OCI-M2 (cell line): Measurements from ENCODE around the gene PRR11.
"Not testable (repeated sequence)": the region's sequence is repeated elsewhere in the genome, so short reads cannot be mapped to it uniquely, and the experiment has no call there.

Experiments used
- DNase-seq: peaks from one replicate; lab custom pipeline; 2025; ENCODE audit not compliant: unreplicated experiment; lab: John Stamatoyannopoulos, UW

PRR11 gene

DNA sequence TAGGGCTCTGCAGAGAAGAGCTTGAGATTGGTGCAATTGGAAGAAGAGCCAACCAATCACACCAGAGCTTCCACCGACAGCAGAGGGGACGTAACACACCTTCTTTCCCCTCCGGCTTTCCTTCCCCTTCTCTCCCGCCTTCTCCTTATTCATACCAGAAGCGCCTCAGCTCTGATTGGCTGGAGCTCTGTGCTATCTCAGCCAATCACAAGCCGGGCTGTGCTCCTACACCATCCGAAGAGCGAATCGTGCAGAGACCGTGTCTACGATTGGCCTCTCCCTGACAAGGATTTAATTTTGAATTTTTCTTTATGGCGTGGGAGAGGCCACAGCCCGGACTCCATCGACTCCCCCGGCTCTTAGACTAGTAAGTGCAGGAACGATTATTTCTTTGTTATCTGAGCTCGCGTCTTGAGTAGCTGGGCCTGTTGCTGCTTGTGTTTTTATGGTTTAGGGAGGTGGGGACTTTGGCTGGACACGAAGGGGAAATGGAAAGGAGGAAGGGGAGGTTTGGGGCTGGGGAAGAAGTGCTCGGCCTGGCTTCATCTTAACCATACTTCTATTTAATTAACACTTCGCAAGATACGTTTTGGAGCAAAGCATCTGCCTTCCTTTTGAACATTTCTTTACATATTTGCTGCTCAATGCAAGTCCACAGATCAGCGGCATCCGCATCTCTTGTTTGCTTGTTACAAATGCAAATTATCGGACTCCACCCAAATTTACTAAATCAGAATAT, at the start of gene PRR11:
Gene PRR11, plus strand, starts transcription at position 308 of the 739 bp plus-strand sequence. CDS start 14,007 bp downstream, outside the sequence.
- DNase-seq = peak; percentile 92

GRCh38 chr17:59105852-59106462, 49.6 kb upstream of the PRR11 start:
- no peak for DNase-seq

DNA sequence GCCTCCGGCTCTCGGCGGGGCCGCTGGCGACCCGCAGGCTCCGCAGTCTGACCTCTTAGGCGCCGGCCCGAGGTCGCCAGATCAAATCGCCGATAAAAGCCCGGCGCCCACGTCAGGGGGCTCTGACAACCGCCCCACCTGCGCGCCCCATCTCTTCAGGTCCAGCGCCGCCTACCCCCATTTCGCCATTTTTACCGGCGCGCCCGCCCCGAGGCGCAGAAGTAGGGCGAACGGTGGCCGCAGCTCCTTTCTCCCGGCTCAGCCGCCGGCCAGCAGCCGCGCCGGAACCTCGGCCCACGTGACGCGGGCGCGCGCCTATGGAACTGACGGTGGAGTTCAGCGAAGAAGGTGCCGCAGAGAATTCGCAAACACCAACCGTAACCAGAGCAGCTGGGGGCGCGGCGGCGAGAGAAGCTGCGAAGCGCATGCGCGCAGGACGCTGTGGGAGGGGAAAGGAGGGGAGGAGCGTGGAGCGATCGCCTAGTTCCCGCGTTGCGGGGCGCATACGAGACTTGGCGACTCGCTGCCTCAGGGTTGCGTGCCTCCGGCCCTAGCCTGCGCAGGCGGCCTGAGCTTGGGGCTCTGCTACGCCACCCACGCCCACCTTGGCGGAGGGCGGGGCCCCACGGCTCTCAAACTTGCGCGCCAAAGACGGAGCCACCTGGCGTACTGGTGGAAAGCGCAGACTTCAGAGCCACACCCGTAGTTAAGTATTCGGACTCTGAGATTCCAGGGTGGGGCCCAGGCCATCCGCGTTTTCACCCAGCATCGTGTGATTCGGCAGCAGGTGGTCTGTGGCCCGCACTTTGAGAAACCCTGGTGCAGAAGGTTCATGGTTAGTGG, 48.9 kb upstream of the PRR11 start, which contains the start of gene TRIM37:
Gene TRIM37, minus strand, starts transcription at position 418 of the 843 bp plus-strand sequence. CDS start 419 bp downstream, outside the sequence.
- DNase-seq = peak; percentile 82

GRCh38 chr17:59107306-59107670, 48.3 kb upstream of the PRR11 start:
- no peak for DNase-seq

DNA sequence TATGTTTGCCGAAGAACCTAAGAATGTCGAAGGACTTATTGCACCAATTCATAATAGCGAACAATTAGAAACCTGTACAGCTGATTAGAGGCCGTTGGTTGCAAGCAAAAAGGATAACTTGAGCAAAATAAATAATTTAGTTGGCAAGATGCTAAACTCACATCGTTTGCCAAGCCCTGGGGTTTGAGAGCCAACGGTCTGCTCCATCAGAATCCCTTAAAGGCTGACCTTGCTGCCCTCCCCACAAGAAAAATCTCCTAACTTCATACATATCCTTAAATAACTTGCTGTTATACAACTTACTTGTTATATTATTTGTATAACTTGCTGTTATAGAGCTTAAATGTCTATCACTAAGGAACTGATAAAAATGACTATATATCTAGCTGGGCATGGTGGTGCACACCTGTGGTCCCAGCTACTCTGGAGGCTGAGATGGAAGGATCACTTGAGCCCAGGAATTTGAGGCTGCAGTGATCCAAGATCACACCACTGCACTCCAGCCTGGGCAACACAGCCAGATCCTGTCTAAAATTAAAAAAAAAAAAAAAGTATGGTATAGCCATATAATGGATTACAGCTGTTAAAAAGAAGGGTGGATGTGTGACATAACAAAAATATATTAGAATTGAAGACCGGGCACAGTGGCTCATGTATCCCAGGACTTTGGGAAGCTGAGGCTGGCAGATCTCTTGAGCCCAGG, 47.0 kb upstream of the PRR11 start:
- DNase-seq = no peak

DNA sequence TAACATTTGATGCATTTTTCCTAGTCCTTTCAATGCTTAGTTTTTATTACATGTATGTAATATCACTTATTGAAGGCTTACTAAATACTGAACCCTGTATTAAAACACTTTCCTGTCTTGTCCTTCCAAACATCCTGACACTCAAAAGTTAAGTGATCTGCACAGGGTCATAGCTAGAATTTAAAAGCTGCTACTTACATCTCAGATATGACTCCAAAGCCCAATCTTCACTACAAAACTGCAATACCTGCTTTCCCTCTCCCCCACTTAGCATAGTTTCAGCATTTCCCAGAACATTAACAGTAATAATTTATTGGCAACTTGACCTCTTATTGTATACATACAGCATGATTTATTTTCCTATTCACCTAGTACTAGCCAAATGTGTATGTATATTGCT, 44.6 kb upstream of the PRR11 start:
- no peak for DNase-seq

GRCh38 chr17:59111539-59111938, 44.0 kb upstream of the PRR11 start:
- no peak for DNase-seq

DNA sequence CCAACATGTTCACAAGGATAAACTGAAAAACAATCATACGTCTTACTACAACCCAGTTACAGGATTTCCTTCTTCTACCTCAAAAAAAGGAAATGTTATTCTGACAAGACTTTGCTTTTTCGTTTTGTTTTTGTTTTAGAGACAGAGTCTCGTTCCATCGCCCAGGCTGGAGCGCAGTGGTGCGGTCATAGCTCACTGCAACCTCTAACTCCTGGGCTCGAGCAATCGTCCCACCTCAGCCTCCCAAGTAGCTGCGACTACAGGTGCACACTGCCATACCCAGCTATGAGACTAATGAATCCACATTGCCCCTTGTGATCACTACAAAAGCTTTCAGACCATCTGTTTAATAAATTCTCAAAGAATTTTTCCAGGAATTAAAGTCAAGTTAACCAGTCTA, 40.1 kb upstream of the PRR11 start:
- no peak for DNase-seq

- no peak for DNase-seq
Measured at GRCh38 chr17:59121901-59122480, 33.6 kb upstream of the PRR11 start.

DNA sequence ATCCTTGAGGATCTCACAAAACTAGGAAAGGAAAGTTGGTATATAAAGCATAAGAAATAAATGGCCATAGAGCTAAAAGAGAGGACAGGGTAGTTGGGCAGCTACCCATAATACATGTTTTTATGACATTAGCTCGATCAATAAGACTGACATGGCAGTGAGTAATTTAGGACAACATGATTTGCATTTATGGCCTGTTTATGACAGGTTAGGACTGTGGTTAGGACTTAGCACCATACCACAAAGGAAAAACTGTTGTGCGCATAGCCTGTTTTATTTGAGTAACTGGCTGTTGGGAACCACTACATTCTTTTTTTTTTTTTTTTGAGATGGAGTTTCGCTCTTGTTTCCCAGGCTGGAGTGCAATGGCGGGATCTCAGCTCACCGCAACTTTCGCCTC, 30.9 kb upstream of the PRR11 start:
- no peak for DNase-seq

- DNase-seq = no peak
Measured at GRCh38 chr17:59126809-59127417, 28.6 kb upstream of the PRR11 start.

DNA sequence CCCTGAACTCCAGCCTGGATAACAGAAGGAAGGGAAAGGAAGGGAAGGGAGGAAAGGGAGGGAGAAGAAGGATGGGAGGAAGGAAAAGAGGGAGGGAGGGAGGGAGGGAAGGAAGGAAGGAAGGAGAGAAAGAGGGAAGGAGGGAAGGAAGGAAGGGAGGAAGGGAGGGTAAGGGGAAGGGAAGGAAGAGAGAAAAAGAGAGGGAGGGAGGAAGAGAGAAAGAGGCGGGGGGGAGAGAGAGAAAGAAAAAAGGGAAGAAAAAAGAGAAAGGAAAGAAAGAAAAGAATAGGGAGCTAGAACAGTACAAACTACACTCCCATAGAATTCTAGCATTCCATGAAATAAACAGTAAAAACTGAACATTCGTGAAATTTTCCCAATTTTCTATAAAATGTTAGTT, 25.7 kb upstream of the PRR11 start:
- no peak for DNase-seq

DNA sequence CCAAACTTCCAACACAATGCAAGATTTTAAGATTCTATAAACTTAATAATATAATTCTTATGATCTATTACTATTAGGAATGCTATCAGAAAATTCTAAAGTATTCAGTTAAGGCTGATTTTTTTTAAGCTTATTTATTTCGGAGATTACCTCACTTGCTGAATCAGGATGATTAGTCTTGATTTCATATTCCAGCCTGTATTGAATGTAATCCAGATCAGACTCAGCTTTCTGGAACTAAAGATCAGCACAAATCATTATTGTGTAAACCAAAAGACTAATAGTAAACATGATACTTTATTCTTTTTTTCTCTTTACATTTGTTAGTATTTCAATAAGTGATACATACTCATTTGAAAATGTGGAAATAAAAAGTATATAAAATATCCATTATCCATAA, 24.4 kb upstream of the PRR11 start:
- DNase-seq = no peak

DNA sequence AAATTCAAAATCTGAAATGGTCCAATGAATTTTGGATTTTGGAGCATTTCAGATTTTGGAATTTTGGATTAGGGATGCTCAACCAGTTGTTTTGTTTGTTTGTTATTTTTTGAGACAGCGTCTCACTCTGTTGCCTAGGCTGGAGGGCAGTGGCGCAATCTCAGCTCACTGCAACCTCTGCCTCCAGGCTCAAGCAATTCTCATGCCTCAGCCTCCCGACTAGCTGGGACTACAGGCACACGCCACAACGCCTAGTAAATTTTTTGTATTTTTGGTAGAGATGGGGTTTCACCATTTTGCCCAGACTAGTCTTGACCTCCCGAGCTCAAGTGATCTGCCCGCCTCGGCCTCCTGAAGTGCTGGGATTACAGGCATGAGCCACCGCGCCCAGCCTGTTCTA, 17.2 kb upstream of the PRR11 start:
- DNase-seq = not testable (repeated sequence)

GRCh38 chr17:59139939-59140338, 15.6 kb upstream of the PRR11 start:
- no peak for DNase-seq

- no peak for DNase-seq
Measured at GRCh38 chr17:59141860-59142259, 13.7 kb upstream of the PRR11 start.

DNA sequence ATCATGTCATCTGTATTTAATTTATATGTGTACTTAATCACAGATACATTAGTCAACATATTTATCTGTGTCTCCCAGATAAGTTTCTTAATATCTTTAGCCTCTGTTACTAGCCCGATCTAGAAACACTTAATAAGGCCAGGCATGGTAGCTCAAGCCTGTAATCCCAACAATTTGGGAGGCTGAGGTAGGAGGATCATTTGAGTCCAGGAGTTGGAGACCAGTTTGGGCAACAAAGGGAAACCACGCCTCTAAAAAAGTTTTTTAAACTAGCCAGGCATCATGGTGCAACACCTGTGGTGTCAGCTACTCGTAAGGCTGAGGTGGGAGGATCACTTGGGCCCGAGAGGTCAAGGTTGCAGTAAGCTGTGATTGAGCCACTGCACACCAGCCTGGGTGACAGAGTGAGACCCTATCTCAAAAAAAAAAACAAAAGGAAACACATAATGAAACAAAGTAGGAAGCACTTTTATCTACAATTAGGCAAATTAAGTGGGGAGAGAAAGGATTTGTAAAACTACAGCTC, 9.9 kb upstream of the PRR11 start:
- DNase-seq = no peak

DNA sequence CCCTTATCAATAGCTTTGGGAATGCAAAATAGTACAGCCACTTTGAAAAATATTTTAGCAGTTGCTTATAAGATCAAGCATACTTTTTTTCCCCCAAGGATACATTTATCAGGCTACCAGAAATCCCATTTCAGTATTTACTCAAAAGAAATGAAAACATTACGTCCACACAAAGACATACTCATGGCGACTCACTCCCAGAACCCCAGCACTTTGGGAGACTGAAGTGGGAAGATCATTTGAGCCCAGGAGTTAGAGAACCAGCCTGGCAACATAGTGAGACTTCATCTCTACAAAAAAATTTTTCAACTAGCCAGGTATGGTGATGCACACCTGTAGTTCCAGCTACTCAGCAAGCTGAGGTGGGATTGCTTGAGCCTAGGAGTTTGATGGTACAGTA, 6.5 kb upstream of the PRR11 start:
- no peak for DNase-seq

DNA sequence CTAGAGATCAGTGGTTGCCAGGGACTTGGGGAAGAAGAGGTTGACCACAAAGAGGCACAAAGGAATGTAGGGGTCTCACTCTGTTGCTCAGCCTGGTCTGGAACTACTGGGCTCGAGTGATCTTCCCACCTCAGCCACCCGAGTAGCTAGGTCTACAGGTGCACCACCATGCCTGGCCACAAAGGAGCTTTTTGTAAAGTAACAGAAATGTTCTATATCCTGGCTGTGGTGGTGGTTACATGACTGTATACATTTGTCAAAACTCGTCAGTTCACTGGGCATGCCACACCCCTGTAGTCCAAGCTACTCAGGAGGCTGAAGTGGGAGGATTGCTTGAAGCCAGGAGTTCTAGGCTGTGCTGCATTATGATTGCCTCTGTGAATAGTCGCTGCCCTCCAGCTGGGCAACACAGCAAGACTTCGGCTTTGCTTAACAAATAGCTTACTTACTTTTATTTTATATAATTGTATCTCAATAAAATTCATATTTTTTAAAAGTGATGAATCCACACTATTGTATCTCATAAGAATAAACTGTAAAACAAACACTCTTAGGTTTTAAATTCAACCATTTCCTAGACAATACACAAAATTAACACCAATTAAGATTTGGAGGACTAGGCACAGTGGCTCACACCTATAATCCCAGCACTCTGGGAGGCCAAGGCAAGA, 5.6 kb upstream of the PRR11 start:
- no peak for DNase-seq

GRCh38 chr17:59151006-59151405, 4.5 kb upstream of the PRR11 start:
- no peak for DNase-seq
